H1 (cell line): ENCODE measurements around the gene CCDC71L. TPM values are rescaled to one million over a fixed set of nuclear protein-coding genes. Genes with fewer than 3 reads are reported as not detected.
"Not testable (repeated sequence)": the region's sequence is repeated elsewhere in the genome, so short reads cannot be mapped to it uniquely, and the experiment has no call there.

Source experiments
- CTCF ChIA-PET: fragments of 300-600 bp; sonication (Branson Sonifier 250); formaldehyde crosslinking; loops from one replicate; lab custom pipeline; 2021; ENCODE audit not compliant: partially characterized antibody; lab: Charles Lee
- POLR2A ChIA-PET: fragments of 300-600 bp; sonication (Branson Sonifier 250); formaldehyde crosslinking; loops from one replicate; lab custom pipeline; 2021; ENCODE audit warnings: inconsistent platforms; ENCODE audit not compliant: partially characterized antibody; lab: Charles Lee
- DNase-seq, 2 experiments: peaks; one replicate each; pipeline versions ENCODE4 v3.0.0 to v3.0.0-alpha.2; 2010 to 2022; ENCODE audit warnings: low spot score in 2 of 2, low read depth in 1 of 2, mixed read lengths in 1 of 2
- FAIRE-seq: peaks from 2 replicates; lab custom pipeline; 2011; peaks lifted over from hg19 to GRCh38; lab: Jason Lieb, UNC
- H2AFZ ChIP-seq: 2 replicates; pipeline ENCODE4 v1.8.1; 2012; ENCODE audit warnings: low read length, inconsistent platforms
- H2AK5ac ChIP-seq: 2 replicates; pipeline ENCODE4 v1.6.1; 2013; ENCODE audit warnings: low read depth, low read length
- H2BK120ac ChIP-seq: replicated peaks from 2 replicates; pipeline ENCODE3; 2013; ENCODE audit warnings: low read depth, low read length, inconsistent platforms
- H2BK12ac ChIP-seq: 2 replicates; pipeline ENCODE4 v1.6.1; 2013; ENCODE audit warnings: low read depth, low read length
- H2BK15ac ChIP-seq: 2 replicates; pipeline ENCODE4 v1.6.1; 2013; ENCODE audit warnings: low read length
- H2BK20ac ChIP-seq: 2 replicates; pipeline ENCODE4 v1.6.1; 2013; ENCODE audit warnings: low read length
- H2BK5ac ChIP-seq: 2 replicates; pipeline ENCODE4 v1.6.1; 2013; ENCODE audit warnings: low read depth, low read length
- H3K14ac ChIP-seq: 2 replicates; pipeline ENCODE4 v1.6.1; 2013; ENCODE audit warnings: inconsistent platforms; ENCODE audit not compliant: insufficient read length
- H3K18ac ChIP-seq: 2 replicates; pipeline ENCODE4 v1.6.1; 2013; ENCODE audit warnings: low read length; ENCODE audit errors: extremely low read depth
- H3K23ac ChIP-seq: 2 replicates; pipeline ENCODE4 v1.6.1; 2013; ENCODE audit warnings: inconsistent platforms; ENCODE audit not compliant: insufficient read length
- H3K23me2 ChIP-seq: 2 replicates; pipeline ENCODE4 v1.6.1; 2013; ENCODE audit warnings: low read depth, low read length
- H3K27ac ChIP-seq: 2 replicates; pipeline ENCODE4 v1.6.1; 2011; ENCODE audit warnings: low read depth, low read length, inconsistent platforms
- H3K27me3 ChIP-seq, 4 experiments: replicated peaks in 1 of 4; 1 replicate in 1 of 4; 2 replicates in 3 of 4; pipeline versions ENCODE4 v1.6.1 to v1.8.1; 2011 to 2013; ENCODE audit warnings: low read length in 3 of 4, mild to moderate bottlenecking in 3 of 4, inconsistent platforms in 2 of 4, mixed read lengths in 2 of 4, moderate library complexity in 1 of 4; ENCODE audit not compliant: control insufficient read depth in 3 of 4, insufficient read depth in 3 of 4; ENCODE audit errors: extremely low read depth in 1 of 4
- H3K36me3 ChIP-seq, 4 experiments: 2 replicates each; pipeline versions ENCODE4 v1.6.1 to v1.8.1; 2011 to 2013; ENCODE audit warnings: mild to moderate bottlenecking in 4 of 4, low read length in 3 of 4, moderate library complexity in 2 of 4, control low read depth in 1 of 4, inconsistent platforms in 1 of 4; ENCODE audit not compliant: insufficient read depth in 4 of 4, control insufficient read depth in 2 of 4
- H3K4ac ChIP-seq: replicated peaks from 2 replicates; pipeline ENCODE3; 2013; ENCODE audit warnings: low read length, low read depth, mixed read lengths, inconsistent platforms; ENCODE audit not compliant: insufficient read length
- H3K4me1 ChIP-seq, 4 experiments: replicated peaks in 1 of 4; 1 replicate in 1 of 4; 2 replicates in 3 of 4; pipeline versions ENCODE4 v1.6.1 to v1.8.1; 2011 to 2013; ENCODE audit warnings: low read length in 3 of 4, inconsistent platforms in 2 of 4, mixed read lengths in 1 of 4; ENCODE audit not compliant: insufficient read depth in 4 of 4, control insufficient read depth in 3 of 4
- H3K4me2 ChIP-seq, 2 experiments: 2 replicates each; pipeline versions ENCODE4 v1.6.1 to v1.8.1; 2011 to 2013; ENCODE audit warnings: low read depth in 2 of 2, low read length in 2 of 2, control low read depth in 1 of 2, inconsistent platforms in 1 of 2, mild to moderate bottlenecking in 1 of 2; ENCODE audit not compliant: insufficient read depth in 1 of 2
- H3K4me3 ChIP-seq, 4 experiments: fragments of 200-600, 300-600 bp in 1 of 4; sonication (generic), shearing (Covaris generic), sonication (Bioruptor Twin) in 1 of 4; 2 replicates each; pipeline versions ENCODE4 v1.5.1 to v1.8.1; 2011 to 2016; ENCODE audit warnings: low read length in 4 of 4, low read depth in 3 of 4, control low read depth in 2 of 4, inconsistent platforms in 2 of 4, mild to moderate bottlenecking in 2 of 4, mixed read lengths in 1 of 4, moderate library complexity in 1 of 4; ENCODE audit not compliant: insufficient read depth in 2 of 4; ENCODE audit errors: extremely low read depth in 1 of 4
- H3K56ac ChIP-seq: replicated peaks from 2 replicates; pipeline ENCODE3; 2013; ENCODE audit warnings: low read depth, mild to moderate bottlenecking, mixed read lengths, low read length, inconsistent platforms; ENCODE audit not compliant: insufficient read length
- H3K79me1 ChIP-seq: 2 replicates; pipeline ENCODE4 v1.6.1; 2013; ENCODE audit warnings: low read depth, low read length, control low read depth
- H3K79me2 ChIP-seq, 2 experiments: 2 replicates each; pipeline versions ENCODE4 v1.6.1 to v1.8.1; 2012 to 2013; ENCODE audit warnings: low read length in 2 of 2, mild to moderate bottlenecking in 2 of 2, inconsistent platforms in 1 of 2; ENCODE audit not compliant: insufficient read depth in 2 of 2, control insufficient read depth in 1 of 2
- H3K9ac ChIP-seq, 4 experiments: replicated peaks in 1 of 4; 1 replicate in 1 of 4; 2 replicates in 3 of 4; pipeline versions ENCODE4 v1.6.1 to v1.8.1; 2011 to 2013; ENCODE audit warnings: low read depth in 3 of 4, low read length in 3 of 4, control low read depth in 2 of 4, mild to moderate bottlenecking in 2 of 4, moderate library complexity in 2 of 4, inconsistent platforms in 1 of 4; ENCODE audit errors: extremely low read depth in 1 of 4
- H3K9me3 ChIP-seq, 2 experiments: 2 replicates each; pipeline versions ENCODE4 v1.6.1 to v1.8.1; 2012 to 2013; ENCODE audit warnings: mild to moderate bottlenecking in 2 of 2, moderate library complexity in 2 of 2, control low read depth in 1 of 2, inconsistent platforms in 1 of 2, low read depth in 1 of 2, low read length in 1 of 2, mixed read lengths in 1 of 2; ENCODE audit not compliant: insufficient read depth in 2 of 2
- H4K20me1 ChIP-seq, 2 experiments: replicated peaks in 1 of 2; 2 replicates each; pipeline versions ENCODE3 to v1.8.1; 2011 to 2013; ENCODE audit warnings: inconsistent platforms in 2 of 2, low read length in 2 of 2, mild to moderate bottlenecking in 1 of 2; ENCODE audit not compliant: insufficient read depth in 2 of 2, control insufficient read depth in 1 of 2
- H4K5ac ChIP-seq: 2 replicates; pipeline ENCODE4 v1.6.1; 2013; ENCODE audit warnings: low read length, low read depth, mixed read lengths, inconsistent platforms; ENCODE audit not compliant: insufficient read length
- H4K8ac ChIP-seq: 2 replicates; pipeline ENCODE4 v1.8.0; 2013; ENCODE audit warnings: mild to moderate bottlenecking, moderate library complexity, low read length, inconsistent platforms; ENCODE audit not compliant: insufficient read depth; ENCODE audit errors: extremely low read depth
- H4K91ac ChIP-seq: replicated peaks from 2 replicates; pipeline ENCODE3; 2013; ENCODE audit warnings: low read length, mixed read lengths, inconsistent platforms; ENCODE audit not compliant: insufficient read length
- WGBS, 2 experiments: shearing (Covaris generic) in 1 of 2; methylation state at CpG; one replicate each; pipeline versions ENCODE4 v1.1.6 to v1.1.7; 2013 to 2015; ENCODE audit warnings: low lambda C conversion rate in 2 of 2, mixed read lengths in 2 of 2, inconsistent platforms in 1 of 2, low coverage in 1 of 2, missing lambda C conversion rate in 1 of 2; ENCODE audit not compliant: insufficient replicate concordance in 2 of 2, insufficient coverage in 1 of 2, insufficient read length in 1 of 2; ENCODE audit errors: extremely low coverage in 1 of 2, missing lambda C conversion rate in 1 of 2; 5-methylcytosine and 5-hydroxymethylcytosine counted together
- polyA plus RNA-seq, 7 experiments: library from polyadenylated mRNA; depleted of rRNA in 3 of 7; stranded (reverse) in 5 of 7; unstranded in 2 of 7; fragments of >200 nt in 5 of 7; fragments of 200-250 nt in 2 of 7; gene quantifications; 1 replicate in 5 of 7; 2 replicates in 1 of 7; 4 replicates in 1 of 7; pipeline versions ENCODE4 v1.2.1 to v1.2.3, GENCODE V29; 2011 to 2013; ENCODE audit warnings: missing spikeins in 2 of 7, mixed read lengths in 2 of 7
- total RNA-seq: library from RNA; stranded (reverse); fragmentation: NEBNext Ultra II Directional; extraction: Animal tissue kit (Norgen Biotek cat#: 25700); gene quantifications from 2 replicates; pipeline ENCODE4 v1.2.1, GENCODE V29; 2021

CCDC71L gene
- total and polyA plus RNA-seq, 2 of the 8 experiments (the other 6 are each of a cell fraction or from before 2014, with no cell fraction given) = 12.5 to 16.7 TPM

DNA sequence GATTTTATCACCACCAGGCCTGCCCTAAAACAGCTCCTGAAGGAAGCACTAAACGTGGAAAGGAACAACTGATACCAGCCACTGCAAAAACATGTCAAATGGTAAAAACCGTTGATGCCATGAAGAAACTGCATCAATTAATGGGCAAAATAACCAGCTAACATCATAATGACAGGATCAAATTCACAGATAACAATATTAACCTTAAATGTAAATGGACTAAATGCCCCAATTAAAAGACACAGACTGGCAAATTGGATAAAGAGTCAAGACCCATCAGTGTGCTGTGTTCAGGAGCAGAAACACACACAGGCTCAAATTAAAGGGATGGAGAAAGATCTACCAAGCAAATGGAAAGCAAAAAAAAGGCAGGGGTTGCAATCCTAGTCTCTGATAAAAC, 12.7 kb upstream of the CCDC71L start:
- H3K23ac ChIP-seq, FAIRE-seq: not testable (repeated sequence)

GRCh38 chr7:106671930-106672329, 11.0 kb upstream of the CCDC71L start:
- POLR2A ChIA-PET, H3K9ac ChIP-seq, FAIRE-seq: not testable (repeated sequence)

More for the DNA sequence above, 12.7 kb upstream of the CCDC71L start:
- H3K14ac ChIP-seq, H2BK15ac ChIP-seq, H3K27ac ChIP-seq, H2AFZ ChIP-seq, DNase-seq, H3K36me3 ChIP-seq, H3K79me2 ChIP-seq, H4K8ac ChIP-seq, H2BK12ac ChIP-seq, H4K91ac ChIP-seq, H3K79me1 ChIP-seq, H3K4ac ChIP-seq, H3K56ac ChIP-seq, H3K23me2 ChIP-seq, H3K9ac ChIP-seq, H2BK120ac ChIP-seq, H2BK20ac ChIP-seq, H3K4me2 ChIP-seq, POLR2A ChIA-PET, H3K27me3 ChIP-seq, CTCF ChIA-PET, H4K5ac ChIP-seq, H4K20me1 ChIP-seq, H3K4me3 ChIP-seq, H2BK5ac ChIP-seq, H2AK5ac ChIP-seq, H3K4me1 ChIP-seq, H3K18ac ChIP-seq, H3K9me3 ChIP-seq: not testable (repeated sequence)
- 92% methylated on average over 2 of the region's 2 CpGs; no CpG with 5 or more reads in 1 of the 2 experiments for WGBS, 2 experiments

More at GRCh38 chr7:106671930-106672329, 11.0 kb upstream of the CCDC71L start:
- not testable (repeated sequence) for DNase-seq, H3K4me2 ChIP-seq, H3K14ac ChIP-seq, H3K23ac ChIP-seq, H3K23me2 ChIP-seq, H3K4me3 ChIP-seq, H2BK15ac ChIP-seq, H3K18ac ChIP-seq, H2BK12ac ChIP-seq, H4K20me1 ChIP-seq, H3K56ac ChIP-seq, H3K79me2 ChIP-seq, H3K79me1 ChIP-seq, H4K5ac ChIP-seq, H3K9me3 ChIP-seq, H3K27ac ChIP-seq, H3K4me1 ChIP-seq, H3K27me3 ChIP-seq, H2BK120ac ChIP-seq, H2BK5ac ChIP-seq, H2AFZ ChIP-seq, H3K36me3 ChIP-seq, H3K4ac ChIP-seq, H4K8ac ChIP-seq, H2AK5ac ChIP-seq, H4K91ac ChIP-seq, H2BK20ac ChIP-seq
- CTCF ChIA-PET = interaction anchor here (0.8 kb wide), 1 partner anchor 65 kb away, joined by 3 read pairs; no protein-coding TSS in a partner anchor
- 91% methylated on average over 8 of the region's 8 CpGs; no CpG with 5 or more reads in 1 of the 2 experiments for WGBS, 2 experiments
